Measurements from ENCODE around the gene ZNF367.

ZNF367 gene

DNA sequence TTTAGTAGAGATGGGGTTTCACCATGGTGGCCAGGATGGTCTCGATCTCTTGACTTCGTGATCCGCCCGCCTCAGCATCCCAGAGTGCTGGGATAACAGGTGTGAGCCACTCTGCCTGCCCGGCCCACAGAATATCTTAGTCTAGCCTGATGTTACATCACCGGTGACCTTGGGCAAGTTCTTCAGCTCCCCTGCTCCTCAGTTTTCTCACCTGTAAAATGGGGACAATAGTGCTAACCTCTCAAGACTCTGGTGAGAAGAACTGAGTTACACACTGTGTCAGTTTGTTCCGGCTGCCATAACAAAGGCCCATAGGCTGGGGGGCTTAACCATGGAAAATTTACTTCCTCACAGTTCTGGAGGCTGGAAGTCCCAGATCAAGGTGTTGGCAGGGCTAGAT, 19.3 kb upstream of the ZNF367 start:
- ATAC-seq, result no peak
- TF ChIP-seq SNAI2 (CRISPR knock-in tag; IDR thresholded peaks at IDR 0.05) (no peak), CSDC2 (CRISPR knock-in tag; IDR thresholded peaks at IDR 0.05) (no peak), ARNTL (CRISPR knock-in tag; IDR thresholded peaks at IDR 0.05; ENCODE audit: borderline replicate concordance, low read depth) (no peak), RARB (CRISPR knock-in tag; IDR thresholded peaks at IDR 0.05) (no peak)
- TF ChIP-seq, protein P1, sequence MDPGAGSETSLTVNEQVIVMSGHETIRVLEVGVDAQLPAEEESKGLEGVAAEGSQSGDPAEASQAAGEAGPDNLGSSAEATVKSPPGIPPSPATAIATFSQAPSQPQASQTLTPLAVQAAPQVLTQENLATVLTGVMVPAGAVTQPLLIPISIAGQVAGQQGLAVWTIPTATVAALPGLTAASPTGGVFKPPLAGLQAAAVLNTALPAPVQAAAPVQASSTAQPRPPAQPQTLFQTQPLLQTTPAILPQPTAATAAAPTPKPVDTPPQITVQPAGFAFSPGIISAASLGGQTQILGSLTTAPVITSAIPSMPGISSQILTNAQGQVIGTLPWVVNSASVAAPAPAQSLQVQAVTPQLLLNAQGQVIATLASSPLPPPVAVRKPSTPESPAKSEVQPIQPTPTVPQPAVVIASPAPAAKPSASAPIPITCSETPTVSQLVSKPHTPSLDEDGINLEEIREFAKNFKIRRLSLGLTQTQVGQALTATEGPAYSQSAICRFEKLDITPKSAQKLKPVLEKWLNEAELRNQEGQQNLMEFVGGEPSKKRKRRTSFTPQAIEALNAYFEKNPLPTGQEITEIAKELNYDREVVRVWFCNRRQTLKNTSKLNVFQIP (CRISPR knock-in tag; IDR thresholded peaks at IDR 0.05; ENCODE audit: borderline replicate concordance, low read depth), result no peak
- TF ChIP-seq, protein P2, sequence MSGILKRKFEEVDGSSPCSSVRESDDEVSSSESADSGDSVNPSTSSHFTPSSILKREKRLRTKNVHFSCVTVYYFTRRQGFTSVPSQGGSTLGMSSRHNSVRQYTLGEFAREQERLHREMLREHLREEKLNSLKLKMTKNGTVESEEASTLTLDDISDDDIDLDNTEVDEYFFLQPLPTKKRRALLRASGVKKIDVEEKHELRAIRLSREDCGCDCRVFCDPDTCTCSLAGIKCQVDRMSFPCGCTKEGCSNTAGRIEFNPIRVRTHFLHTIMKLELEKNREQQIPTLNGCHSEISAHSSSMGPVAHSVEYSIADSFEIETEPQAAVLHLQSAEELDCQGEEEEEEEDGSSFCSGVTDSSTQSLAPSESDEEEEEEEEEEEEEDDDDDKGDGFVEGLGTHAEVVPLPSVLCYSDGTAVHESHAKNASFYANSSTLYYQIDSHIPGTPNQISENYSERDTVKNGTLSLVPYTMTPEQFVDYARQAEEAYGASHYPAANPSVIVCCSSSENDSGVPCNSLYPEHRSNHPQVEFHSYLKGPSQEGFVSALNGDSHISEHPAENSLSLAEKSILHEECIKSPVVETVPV (CRISPR knock-in tag; IDR thresholded peaks at IDR 0.05), result no peak

DNA sequence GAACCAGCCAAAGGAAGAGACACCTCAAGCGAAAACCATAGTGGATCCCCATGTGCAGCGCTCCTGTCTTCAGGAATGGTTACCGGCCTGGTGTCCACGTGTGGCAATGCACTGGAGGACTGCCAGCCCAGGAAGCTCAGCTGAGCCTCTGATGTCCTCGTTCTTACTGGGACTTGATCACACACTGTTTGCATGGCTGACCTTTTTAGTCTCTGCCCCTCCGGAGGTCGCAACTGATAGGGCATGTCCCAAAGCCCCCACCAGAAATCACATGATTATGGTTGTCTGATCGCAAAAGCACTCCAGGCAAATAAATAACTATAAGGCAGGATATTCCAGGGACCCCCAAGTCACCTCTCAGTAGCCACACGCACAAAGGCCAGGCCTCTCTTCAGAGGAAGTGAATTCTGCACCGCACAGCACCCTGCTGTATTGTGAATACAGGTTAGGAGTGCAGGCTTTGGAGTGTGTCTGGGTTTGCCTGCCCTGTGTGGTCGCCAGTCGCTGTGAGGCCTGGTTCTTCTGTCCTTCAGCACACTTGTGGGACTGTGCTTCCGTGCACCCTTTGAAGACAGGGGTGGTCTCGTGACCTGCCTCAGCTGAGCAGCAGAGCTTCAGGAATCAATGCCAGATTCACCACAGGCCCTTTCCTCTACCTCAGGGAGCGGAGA, 18.4 kb upstream of the ZNF367 start:
- TF ChIP-seq SNAI2 (CRISPR knock-in tag; IDR thresholded peaks at IDR 0.05), result no peak
- no peak for TF ChIP-seq TOX (CRISPR knock-in tag; IDR thresholded peaks at IDR 0.05; ENCODE audit: borderline replicate concordance)
- no peak for TF ChIP-seq ISL1 (CRISPR knock-in tag; IDR thresholded peaks at IDR 0.05)
- no peak for TF ChIP-seq CSDC2 (CRISPR knock-in tag; IDR thresholded peaks at IDR 0.05)
- TF ChIP-seq ZC3H10 (CRISPR knock-in tag; IDR thresholded peaks at IDR 0.05), result no peak
- TF ChIP-seq ESRRG (CRISPR knock-in tag; IDR thresholded peaks at IDR 0.05), result no peak
- TF ChIP-seq ZNF70 (CRISPR knock-in tag; IDR thresholded peaks at IDR 0.05), result no peak
- no peak for ATAC-seq

DNA sequence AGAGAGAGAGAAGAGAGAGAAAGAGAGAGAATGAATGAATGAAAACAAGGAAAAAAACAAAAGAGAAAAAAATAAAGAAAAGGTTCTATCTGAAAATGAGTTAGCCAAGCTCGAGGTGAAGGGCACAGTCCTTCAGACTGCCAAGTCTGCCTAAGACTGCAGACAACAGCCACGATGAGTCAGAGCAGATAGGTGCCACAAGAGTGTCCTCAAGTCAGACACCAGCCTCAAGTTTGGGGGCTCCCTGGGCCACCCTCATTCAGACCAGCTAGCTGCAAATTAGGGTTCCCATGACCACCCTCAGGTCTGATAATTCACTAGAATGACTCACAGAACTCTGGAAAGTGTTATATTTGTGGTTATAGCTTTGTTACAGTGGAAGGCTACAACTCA, 17.9 kb upstream of the ZNF367 start:
- no peak for TF ChIP-seq RARB (CRISPR knock-in tag; IDR thresholded peaks at IDR 0.05)
- no peak for TF ChIP-seq PPARA (CRISPR knock-in tag; IDR thresholded peaks at IDR 0.05; ENCODE audit: borderline replicate concordance)
- no peak for TF ChIP-seq CSDC2 (CRISPR knock-in tag; IDR thresholded peaks at IDR 0.05)
- TF ChIP-seq ZFP30 (CRISPR knock-in tag; IDR thresholded peaks at IDR 0.05), result no peak
- TF ChIP-seq BACH2 (CRISPR knock-in tag; IDR thresholded peaks at IDR 0.05; ENCODE audit: borderline replicate concordance), result no peak
- no peak for TF ChIP-seq TOX (CRISPR knock-in tag; IDR thresholded peaks at IDR 0.05; ENCODE audit: borderline replicate concordance)
- no peak for TF ChIP-seq TCF4 (CRISPR knock-in tag; IDR thresholded peaks at IDR 0.05; ENCODE audit: borderline replicate concordance)
- TF ChIP-seq SNAI2 (CRISPR knock-in tag; IDR thresholded peaks at IDR 0.05), result no peak
- TF ChIP-seq ZNF565 (CRISPR knock-in tag; conservative IDR thresholded peaks at IDR 0.05; ENCODE audit: low read depth), result no peak
- ATAC-seq, result peak; percentile 47; the same call in 2 of the 3 replicates

DNA sequence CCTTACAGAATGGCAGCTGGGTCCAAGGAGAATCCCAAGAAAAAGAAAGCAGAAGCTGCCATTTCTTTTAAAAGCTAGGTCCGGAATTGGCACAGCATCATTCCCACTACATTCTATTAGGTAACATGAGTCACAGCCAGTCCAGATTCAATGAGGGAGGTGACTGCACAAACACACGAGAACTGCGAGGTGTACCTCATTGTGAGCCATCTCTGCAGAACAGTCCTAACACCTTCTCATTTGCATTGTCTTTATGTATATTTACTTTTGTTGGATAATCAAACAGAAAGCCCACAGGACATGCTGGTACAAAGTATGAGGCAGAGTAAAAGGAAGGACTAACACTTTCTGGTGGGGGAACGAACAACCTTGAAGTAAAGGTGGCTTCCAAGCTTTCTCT, 17.2 kb upstream of the ZNF367 start:
- TF ChIP-seq GLIS3 (CRISPR knock-in tag; IDR thresholded peaks at IDR 0.05) (no peak), SNAI2 (CRISPR knock-in tag; IDR thresholded peaks at IDR 0.05) (no peak), TOX (CRISPR knock-in tag; IDR thresholded peaks at IDR 0.05; ENCODE audit: borderline replicate concordance) (no peak)
- TF ChIP-seq, protein P1 (CRISPR knock-in tag; IDR thresholded peaks at IDR 0.05; ENCODE audit: borderline replicate concordance, low read depth), result no peak
- TF ChIP-seq, protein P3, sequence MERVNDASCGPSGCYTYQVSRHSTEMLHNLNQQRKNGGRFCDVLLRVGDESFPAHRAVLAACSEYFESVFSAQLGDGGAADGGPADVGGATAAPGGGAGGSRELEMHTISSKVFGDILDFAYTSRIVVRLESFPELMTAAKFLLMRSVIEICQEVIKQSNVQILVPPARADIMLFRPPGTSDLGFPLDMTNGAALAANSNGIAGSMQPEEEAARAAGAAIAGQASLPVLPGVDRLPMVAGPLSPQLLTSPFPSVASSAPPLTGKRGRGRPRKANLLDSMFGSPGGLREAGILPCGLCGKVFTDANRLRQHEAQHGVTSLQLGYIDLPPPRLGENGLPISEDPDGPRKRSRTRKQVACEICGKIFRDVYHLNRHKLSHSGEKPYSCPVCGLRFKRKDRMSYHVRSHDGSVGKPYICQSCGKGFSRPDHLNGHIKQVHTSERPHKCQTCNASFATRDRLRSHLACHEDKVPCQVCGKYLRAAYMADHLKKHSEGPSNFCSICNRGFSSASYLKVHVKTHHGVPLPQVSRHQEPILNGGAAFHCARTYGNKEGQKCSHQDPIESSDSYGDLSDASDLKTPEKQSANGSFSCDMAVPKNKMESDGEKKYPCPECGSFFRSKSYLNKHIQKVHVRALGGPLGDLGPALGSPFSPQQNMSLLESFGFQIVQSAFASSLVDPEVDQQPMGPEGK (CRISPR knock-in tag; IDR thresholded peaks at IDR 0.05; ENCODE audit: borderline replicate concordance), result no peak
- no peak for ATAC-seq

DNA sequence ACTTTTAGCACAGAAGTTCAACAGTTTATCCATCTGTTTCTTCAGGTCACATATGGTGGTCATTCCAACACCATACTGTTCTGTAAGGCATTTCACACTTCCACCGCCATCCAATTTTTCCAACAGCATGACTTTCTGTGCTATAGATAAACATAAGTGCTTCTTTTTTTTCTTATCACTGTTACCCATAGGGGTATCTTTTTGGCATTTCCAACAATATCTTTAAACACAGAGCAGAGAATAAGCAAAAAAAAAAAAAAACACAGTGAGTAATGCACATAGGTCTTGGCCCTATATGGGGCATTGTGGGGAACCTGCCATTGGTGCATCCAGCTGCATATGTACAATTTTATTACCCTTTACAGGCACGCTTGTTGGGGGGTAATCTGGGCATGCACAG, 12.2 kb upstream of the ZNF367 start:
- TF ChIP-seq, protein P4, sequence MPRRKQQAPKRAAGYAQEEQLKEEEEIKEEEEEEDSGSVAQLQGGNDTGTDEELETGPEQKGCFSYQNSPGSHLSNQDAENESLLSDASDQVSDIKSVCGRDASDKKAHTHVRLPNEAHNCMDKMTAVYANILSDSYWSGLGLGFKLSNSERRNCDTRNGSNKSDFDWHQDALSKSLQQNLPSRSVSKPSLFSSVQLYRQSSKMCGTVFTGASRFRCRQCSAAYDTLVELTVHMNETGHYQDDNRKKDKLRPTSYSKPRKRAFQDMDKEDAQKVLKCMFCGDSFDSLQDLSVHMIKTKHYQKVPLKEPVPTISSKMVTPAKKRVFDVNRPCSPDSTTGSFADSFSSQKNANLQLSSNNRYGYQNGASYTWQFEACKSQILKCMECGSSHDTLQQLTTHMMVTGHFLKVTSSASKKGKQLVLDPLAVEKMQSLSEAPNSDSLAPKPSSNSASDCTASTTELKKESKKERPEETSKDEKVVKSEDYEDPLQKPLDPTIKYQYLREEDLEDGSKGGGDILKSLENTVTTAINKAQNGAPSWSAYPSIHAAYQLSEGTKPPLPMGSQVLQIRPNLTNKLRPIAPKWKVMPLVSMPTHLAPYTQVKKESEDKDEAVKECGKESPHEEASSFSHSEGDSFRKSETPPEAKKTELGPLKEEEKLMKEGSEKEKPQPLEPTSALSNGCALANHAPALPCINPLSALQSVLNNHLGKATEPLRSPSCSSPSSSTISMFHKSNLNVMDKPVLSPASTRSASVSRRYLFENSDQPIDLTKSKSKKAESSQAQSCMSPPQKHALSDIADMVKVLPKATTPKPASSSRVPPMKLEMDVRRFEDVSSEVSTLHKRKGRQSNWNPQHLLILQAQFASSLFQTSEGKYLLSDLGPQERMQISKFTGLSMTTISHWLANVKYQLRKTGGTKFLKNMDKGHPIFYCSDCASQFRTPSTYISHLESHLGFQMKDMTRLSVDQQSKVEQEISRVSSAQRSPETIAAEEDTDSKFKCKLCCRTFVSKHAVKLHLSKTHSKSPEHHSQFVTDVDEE (CRISPR knock-in tag; IDR thresholded peaks at IDR 0.05), result no peak
- no peak for TF ChIP-seq OSR1 (CRISPR knock-in tag; IDR thresholded peaks at IDR 0.05)
- TF ChIP-seq ZC3H10 (CRISPR knock-in tag; IDR thresholded peaks at IDR 0.05), result no peak
- no peak for TF ChIP-seq ARNTL (CRISPR knock-in tag; IDR thresholded peaks at IDR 0.05; ENCODE audit: borderline replicate concordance, low read depth)
- no peak for TF ChIP-seq RARB (CRISPR knock-in tag; IDR thresholded peaks at IDR 0.05)
- no peak for TF ChIP-seq ZNF565 (CRISPR knock-in tag; conservative IDR thresholded peaks at IDR 0.05; ENCODE audit: low read depth)
- no peak for ATAC-seq

All from SK-N-SH treated with all-trans-retinoic acid at 6 μM for 48 hours (cell line).